Stomach (tissue), 4 donors: ENCODE measurements around the gene RAB31.

Source experiments
- EP300 ChIP-seq: sonication (generic); formaldehyde crosslinking; IDR thresholded peaks from one replicate; pipeline ENCODE4 v1.6.1; 2017; ENCODE audit warnings: antibody characterized with exemption
- TF ChIP-seq, protein P1 (sequence below), 7 experiments: fragments of 450-650 bp in 4 of 7; fragments of 200-600 bp in 3 of 7; sonication (generic) in 3 of 7; IDR thresholded peaks; one replicate each; pipeline ENCODE4 v1.5.1; 2016 to 2019; ENCODE audit warnings: antibody characterized with exemption in 7 of 7, control low read depth in 2 of 7, mild to moderate bottlenecking in 1 of 7

DNA sequence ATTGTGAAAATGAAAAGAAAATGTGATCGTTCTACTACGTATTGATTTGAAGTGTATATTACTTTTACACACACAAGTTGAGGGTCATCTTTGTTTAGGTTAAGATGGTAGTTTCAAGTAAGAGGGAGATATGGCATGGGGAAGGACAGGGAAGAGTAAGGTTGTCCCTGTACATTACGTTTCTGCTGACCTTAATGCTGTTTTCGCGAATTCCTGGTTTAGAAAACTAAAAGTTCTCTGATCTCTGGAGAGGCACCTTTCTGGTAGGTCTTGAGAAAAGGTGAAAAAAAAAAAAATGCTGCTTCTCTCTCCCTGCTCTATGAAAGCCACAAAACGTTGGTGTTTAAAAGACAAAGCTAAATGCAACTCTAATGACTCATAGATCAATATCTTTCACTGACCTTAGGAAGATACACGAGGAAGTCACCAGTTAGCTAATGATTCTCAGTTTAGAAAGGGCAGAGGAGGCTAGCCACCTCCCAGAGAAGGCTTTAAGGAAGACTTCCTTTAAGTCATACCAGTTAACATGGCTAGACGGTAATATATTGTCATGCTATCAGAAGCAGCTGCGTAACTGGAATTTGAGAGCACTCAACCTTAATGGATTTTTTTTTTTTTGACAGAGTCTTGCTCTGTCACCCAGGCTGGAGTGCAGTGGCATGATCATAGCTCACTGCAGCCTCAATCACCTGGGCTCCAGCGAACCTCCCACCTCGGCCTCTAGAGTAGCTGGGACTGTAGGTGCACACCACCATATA lies 190.9 kb downstream of the RAB31 start:
- TF ChIP-seq, protein P1, sequence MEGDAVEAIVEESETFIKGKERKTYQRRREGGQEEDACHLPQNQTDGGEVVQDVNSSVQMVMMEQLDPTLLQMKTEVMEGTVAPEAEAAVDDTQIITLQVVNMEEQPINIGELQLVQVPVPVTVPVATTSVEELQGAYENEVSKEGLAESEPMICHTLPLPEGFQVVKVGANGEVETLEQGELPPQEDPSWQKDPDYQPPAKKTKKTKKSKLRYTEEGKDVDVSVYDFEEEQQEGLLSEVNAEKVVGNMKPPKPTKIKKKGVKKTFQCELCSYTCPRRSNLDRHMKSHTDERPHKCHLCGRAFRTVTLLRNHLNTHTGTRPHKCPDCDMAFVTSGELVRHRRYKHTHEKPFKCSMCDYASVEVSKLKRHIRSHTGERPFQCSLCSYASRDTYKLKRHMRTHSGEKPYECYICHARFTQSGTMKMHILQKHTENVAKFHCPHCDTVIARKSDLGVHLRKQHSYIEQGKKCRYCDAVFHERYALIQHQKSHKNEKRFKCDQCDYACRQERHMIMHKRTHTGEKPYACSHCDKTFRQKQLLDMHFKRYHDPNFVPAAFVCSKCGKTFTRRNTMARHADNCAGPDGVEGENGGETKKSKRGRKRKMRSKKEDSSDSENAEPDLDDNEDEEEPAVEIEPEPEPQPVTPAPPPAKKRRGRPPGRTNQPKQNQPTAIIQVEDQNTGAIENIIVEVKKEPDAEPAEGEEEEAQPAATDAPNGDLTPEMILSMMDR (IDR thresholded peaks at IDR 0.05), result no peak
- TF ChIP-seq EP300, result no peak
